ENCODE data around the gene MRTO4.
"Not testable (repeated sequence)": the region's sequence is repeated elsewhere in the genome, so short reads cannot be mapped to it uniquely, and the experiment has no call there.

GRCh38 chr1:19273844-19274531 is 22.4 kb downstream of the MRTO4 start:
- not testable (repeated sequence) for TF ChIP-seq EZH2 (optimal IDR thresholded peaks at IDR 0.05; ENCODE audit: low read depth, low read length); CTCF (IDR thresholded peaks at IDR 0.05; ENCODE audit: low read length)

Measured in MM.1S (cell line).